H1 (cell line): ENCODE measurements around the gene PDE4D. TPM values are rescaled to one million over a fixed set of nuclear protein-coding genes. Genes with fewer than 3 reads are reported as not detected.

Source experiments
- CTCF ChIA-PET: fragments of 300-600 bp; sonication (Branson Sonifier 250); formaldehyde crosslinking; loops from one replicate; lab custom pipeline; 2021; ENCODE audit not compliant: partially characterized antibody; lab: Charles Lee
- POLR2A ChIA-PET: fragments of 300-600 bp; sonication (Branson Sonifier 250); formaldehyde crosslinking; loops from one replicate; lab custom pipeline; 2021; ENCODE audit warnings: inconsistent platforms; ENCODE audit not compliant: partially characterized antibody; lab: Charles Lee
- DNase-seq, 2 experiments: peaks; one replicate each; pipeline versions ENCODE4 v3.0.0 to v3.0.0-alpha.2; 2010 to 2022; ENCODE audit warnings: low spot score in 2 of 2, low read depth in 1 of 2, mixed read lengths in 1 of 2
- FAIRE-seq: peaks from 2 replicates; lab custom pipeline; 2011; peaks lifted over from hg19 to GRCh38; lab: Jason Lieb, UNC
- H2AFZ ChIP-seq: 2 replicates; pipeline ENCODE4 v1.8.1; 2012; ENCODE audit warnings: low read length, inconsistent platforms
- H2AK5ac ChIP-seq: 2 replicates; pipeline ENCODE4 v1.6.1; 2013; ENCODE audit warnings: low read depth, low read length
- H2BK120ac ChIP-seq: replicated peaks from 2 replicates; pipeline ENCODE3; 2013; ENCODE audit warnings: low read depth, low read length, inconsistent platforms
- H2BK12ac ChIP-seq: 2 replicates; pipeline ENCODE4 v1.6.1; 2013; ENCODE audit warnings: low read depth, low read length
- H2BK15ac ChIP-seq: 2 replicates; pipeline ENCODE4 v1.6.1; 2013; ENCODE audit warnings: low read length
- H2BK20ac ChIP-seq: 2 replicates; pipeline ENCODE4 v1.6.1; 2013; ENCODE audit warnings: low read length
- H2BK5ac ChIP-seq: 2 replicates; pipeline ENCODE4 v1.6.1; 2013; ENCODE audit warnings: low read depth, low read length
- H3K14ac ChIP-seq: 2 replicates; pipeline ENCODE4 v1.6.1; 2013; ENCODE audit warnings: inconsistent platforms; ENCODE audit not compliant: insufficient read length
- H3K18ac ChIP-seq: 2 replicates; pipeline ENCODE4 v1.6.1; 2013; ENCODE audit warnings: low read length; ENCODE audit errors: extremely low read depth
- H3K23ac ChIP-seq: 2 replicates; pipeline ENCODE4 v1.6.1; 2013; ENCODE audit warnings: inconsistent platforms; ENCODE audit not compliant: insufficient read length
- H3K23me2 ChIP-seq: 2 replicates; pipeline ENCODE4 v1.6.1; 2013; ENCODE audit warnings: low read depth, low read length
- H3K27ac ChIP-seq: 2 replicates; pipeline ENCODE4 v1.6.1; 2011; ENCODE audit warnings: low read depth, low read length, inconsistent platforms
- H3K27me3 ChIP-seq, 4 experiments: replicated peaks in 1 of 4; 1 replicate in 1 of 4; 2 replicates in 3 of 4; pipeline versions ENCODE4 v1.6.1 to v1.8.1; 2011 to 2013; ENCODE audit warnings: low read length in 3 of 4, mild to moderate bottlenecking in 3 of 4, inconsistent platforms in 2 of 4, mixed read lengths in 2 of 4, moderate library complexity in 1 of 4; ENCODE audit not compliant: control insufficient read depth in 3 of 4, insufficient read depth in 3 of 4; ENCODE audit errors: extremely low read depth in 1 of 4
- H3K36me3 ChIP-seq, 4 experiments: 2 replicates each; pipeline versions ENCODE4 v1.6.1 to v1.8.1; 2011 to 2013; ENCODE audit warnings: mild to moderate bottlenecking in 4 of 4, low read length in 3 of 4, moderate library complexity in 2 of 4, control low read depth in 1 of 4, inconsistent platforms in 1 of 4; ENCODE audit not compliant: insufficient read depth in 4 of 4, control insufficient read depth in 2 of 4
- H3K4ac ChIP-seq: replicated peaks from 2 replicates; pipeline ENCODE3; 2013; ENCODE audit warnings: low read length, low read depth, mixed read lengths, inconsistent platforms; ENCODE audit not compliant: insufficient read length
- H3K4me1 ChIP-seq, 4 experiments: replicated peaks in 1 of 4; 1 replicate in 1 of 4; 2 replicates in 3 of 4; pipeline versions ENCODE4 v1.6.1 to v1.8.1; 2011 to 2013; ENCODE audit warnings: low read length in 3 of 4, inconsistent platforms in 2 of 4, mixed read lengths in 1 of 4; ENCODE audit not compliant: insufficient read depth in 4 of 4, control insufficient read depth in 3 of 4
- H3K4me2 ChIP-seq, 2 experiments: 2 replicates each; pipeline versions ENCODE4 v1.6.1 to v1.8.1; 2011 to 2013; ENCODE audit warnings: low read depth in 2 of 2, low read length in 2 of 2, control low read depth in 1 of 2, inconsistent platforms in 1 of 2, mild to moderate bottlenecking in 1 of 2; ENCODE audit not compliant: insufficient read depth in 1 of 2
- H3K4me3 ChIP-seq, 4 experiments: fragments of 200-600, 300-600 bp in 1 of 4; sonication (generic), shearing (Covaris generic), sonication (Bioruptor Twin) in 1 of 4; 2 replicates each; pipeline versions ENCODE4 v1.5.1 to v1.8.1; 2011 to 2016; ENCODE audit warnings: low read length in 4 of 4, low read depth in 3 of 4, control low read depth in 2 of 4, inconsistent platforms in 2 of 4, mild to moderate bottlenecking in 2 of 4, mixed read lengths in 1 of 4, moderate library complexity in 1 of 4; ENCODE audit not compliant: insufficient read depth in 2 of 4; ENCODE audit errors: extremely low read depth in 1 of 4
- H3K56ac ChIP-seq: replicated peaks from 2 replicates; pipeline ENCODE3; 2013; ENCODE audit warnings: low read depth, mild to moderate bottlenecking, mixed read lengths, low read length, inconsistent platforms; ENCODE audit not compliant: insufficient read length
- H3K79me1 ChIP-seq: 2 replicates; pipeline ENCODE4 v1.6.1; 2013; ENCODE audit warnings: low read depth, low read length, control low read depth
- H3K79me2 ChIP-seq, 2 experiments: 2 replicates each; pipeline versions ENCODE4 v1.6.1 to v1.8.1; 2012 to 2013; ENCODE audit warnings: low read length in 2 of 2, mild to moderate bottlenecking in 2 of 2, inconsistent platforms in 1 of 2; ENCODE audit not compliant: insufficient read depth in 2 of 2, control insufficient read depth in 1 of 2
- H3K9ac ChIP-seq, 4 experiments: replicated peaks in 1 of 4; 1 replicate in 1 of 4; 2 replicates in 3 of 4; pipeline versions ENCODE4 v1.6.1 to v1.8.1; 2011 to 2013; ENCODE audit warnings: low read depth in 3 of 4, low read length in 3 of 4, control low read depth in 2 of 4, mild to moderate bottlenecking in 2 of 4, moderate library complexity in 2 of 4, inconsistent platforms in 1 of 4; ENCODE audit errors: extremely low read depth in 1 of 4
- H3K9me3 ChIP-seq, 2 experiments: 2 replicates each; pipeline versions ENCODE4 v1.6.1 to v1.8.1; 2012 to 2013; ENCODE audit warnings: mild to moderate bottlenecking in 2 of 2, moderate library complexity in 2 of 2, control low read depth in 1 of 2, inconsistent platforms in 1 of 2, low read depth in 1 of 2, low read length in 1 of 2, mixed read lengths in 1 of 2; ENCODE audit not compliant: insufficient read depth in 2 of 2
- H4K20me1 ChIP-seq, 2 experiments: replicated peaks in 1 of 2; 2 replicates each; pipeline versions ENCODE3 to v1.8.1; 2011 to 2013; ENCODE audit warnings: inconsistent platforms in 2 of 2, low read length in 2 of 2, mild to moderate bottlenecking in 1 of 2; ENCODE audit not compliant: insufficient read depth in 2 of 2, control insufficient read depth in 1 of 2
- H4K5ac ChIP-seq: 2 replicates; pipeline ENCODE4 v1.6.1; 2013; ENCODE audit warnings: low read length, low read depth, mixed read lengths, inconsistent platforms; ENCODE audit not compliant: insufficient read length
- H4K8ac ChIP-seq: 2 replicates; pipeline ENCODE4 v1.8.0; 2013; ENCODE audit warnings: mild to moderate bottlenecking, moderate library complexity, low read length, inconsistent platforms; ENCODE audit not compliant: insufficient read depth; ENCODE audit errors: extremely low read depth
- H4K91ac ChIP-seq: replicated peaks from 2 replicates; pipeline ENCODE3; 2013; ENCODE audit warnings: low read length, mixed read lengths, inconsistent platforms; ENCODE audit not compliant: insufficient read length
- CBX5 ChIP-seq: fragments of 300-800, 300-1000 bp; sonication (generic); IDR thresholded peaks from 2 replicates; pipeline ENCODE4 v1.7.1; 2016; ENCODE audit warnings: antibody characterized with exemption, low read length, low read depth
- TAF1 ChIP-seq: IDR thresholded peaks from 2 replicates; pipeline ENCODE4 v1.6.1; 2011; ENCODE audit warnings: mild to moderate bottlenecking, low read depth, low read length
- WGBS, 2 experiments: shearing (Covaris generic) in 1 of 2; methylation state at CpG; one replicate each; pipeline versions ENCODE4 v1.1.6 to v1.1.7; 2013 to 2015; ENCODE audit warnings: low lambda C conversion rate in 2 of 2, mixed read lengths in 2 of 2, inconsistent platforms in 1 of 2, low coverage in 1 of 2, missing lambda C conversion rate in 1 of 2; ENCODE audit not compliant: insufficient replicate concordance in 2 of 2, insufficient coverage in 1 of 2, insufficient read length in 1 of 2; ENCODE audit errors: extremely low coverage in 1 of 2, missing lambda C conversion rate in 1 of 2; 5-methylcytosine and 5-hydroxymethylcytosine counted together
- polyA plus RNA-seq, 7 experiments: library from polyadenylated mRNA; depleted of rRNA in 3 of 7; stranded (reverse) in 5 of 7; unstranded in 2 of 7; fragments of >200 nt in 5 of 7; fragments of 200-250 nt in 2 of 7; gene quantifications; 1 replicate in 5 of 7; 2 replicates in 1 of 7; 4 replicates in 1 of 7; pipeline versions ENCODE4 v1.2.1 to v1.2.3, GENCODE V29; 2011 to 2013; ENCODE audit warnings: missing spikeins in 2 of 7, mixed read lengths in 2 of 7
- total RNA-seq: library from RNA; stranded (reverse); fragmentation: NEBNext Ultra II Directional; extraction: Animal tissue kit (Norgen Biotek cat#: 25700); gene quantifications from 2 replicates; pipeline ENCODE4 v1.2.1, GENCODE V29; 2021
- TF ChIP-seq, protein P1 (sequence below): IDR thresholded peaks from 2 replicates; pipeline ENCODE4 v1.6.1; 2011; ENCODE audit warnings: low read length, improper control_type of control experiment

PDE4D gene
- total and polyA plus RNA-seq, 2 of the 8 experiments (the other 6 are each of a cell fraction or from before 2014, with no cell fraction given) = 2.3 to 3.7 TPM

DNA sequence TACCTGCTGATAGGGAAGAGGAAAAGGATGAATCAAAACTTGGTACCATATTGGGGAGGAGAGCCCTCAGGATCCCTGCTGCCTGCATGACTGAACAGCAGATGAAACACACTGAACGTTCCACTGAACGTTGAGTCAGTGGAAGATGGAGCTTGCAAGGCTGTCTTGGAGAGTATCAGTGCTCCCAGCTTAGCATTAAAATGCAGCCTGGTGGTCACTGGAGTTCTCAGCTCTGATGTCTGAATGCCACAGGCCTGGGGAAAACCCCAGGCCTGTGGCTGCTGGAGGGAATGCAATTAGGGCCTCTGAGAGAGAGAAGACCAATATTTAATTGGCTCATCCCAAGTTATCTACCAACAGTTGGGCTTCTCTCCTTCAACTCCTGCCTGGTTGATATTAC, 54.5 kb downstream of the PDE4D start:
- ChIA-PET CTCF (interaction anchor here (1.0 to 1.8 kb wide), 6 partner anchors 17 to 450 kb away, joined by 3 to 7 read pairs (median 4); no protein-coding TSS in a partner anchor), POLR2A (no interaction called here)
- H3K9me3 ChIP-seq = no peaks in the 10 kb centered on the region; a peak in 1 of 4 replicates
- H4K8ac ChIP-seq = no peak overlapping the region
- no peak overlapping the region for H3K4ac ChIP-seq
- no peak overlapping the region for H4K91ac ChIP-seq
- H3K18ac ChIP-seq = no peak overlapping the region
- DNase-seq = no peak
- no peaks in the 10 kb centered on the region for H3K79me2 ChIP-seq
- H3K56ac ChIP-seq = no peak overlapping the region
- H2BK15ac ChIP-seq = no peak overlapping the region
- H4K5ac ChIP-seq = no peak overlapping the region
- no peaks in the 10 kb centered on the region for H3K79me1 ChIP-seq
- TF ChIP-seq, protein P1, sequence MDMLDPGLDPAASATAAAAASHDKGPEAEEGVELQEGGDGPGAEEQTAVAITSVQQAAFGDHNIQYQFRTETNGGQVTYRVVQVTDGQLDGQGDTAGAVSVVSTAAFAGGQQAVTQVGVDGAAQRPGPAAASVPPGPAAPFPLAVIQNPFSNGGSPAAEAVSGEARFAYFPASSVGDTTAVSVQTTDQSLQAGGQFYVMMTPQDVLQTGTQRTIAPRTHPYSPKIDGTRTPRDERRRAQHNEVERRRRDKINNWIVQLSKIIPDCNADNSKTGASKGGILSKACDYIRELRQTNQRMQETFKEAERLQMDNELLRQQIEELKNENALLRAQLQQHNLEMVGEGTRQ = no peak
- TF ChIP-seq CBX5 (no peak), TAF1 (no peak)
- H3K23me2 ChIP-seq = no peaks in the 10 kb centered on the region
- H3K4me3 ChIP-seq = no peak overlapping the region
- H2BK5ac ChIP-seq = no peak overlapping the region
- H3K9ac ChIP-seq = no peak overlapping the region
- H3K4me2 ChIP-seq = no peak overlapping the region
- 63% methylated on average over 2 of the region's 2 CpGs; no CpG with 5 or more reads in 1 of the 2 experiments for WGBS, 2 experiments
- H2BK120ac ChIP-seq = no peak overlapping the region
- H3K4me1 ChIP-seq = no peaks in the 10 kb centered on the region
- H2AFZ ChIP-seq = no peak overlapping the region
- no peaks in the 10 kb centered on the region for H4K20me1 ChIP-seq
- H3K14ac ChIP-seq = no peak overlapping the region
- no peak overlapping the region for H2AK5ac ChIP-seq
- H2BK12ac ChIP-seq = no peak overlapping the region
- no peak overlapping the region for H3K23ac ChIP-seq
- no peak for FAIRE-seq
- no peaks in the 10 kb centered on the region for H3K36me3 ChIP-seq
- H2BK20ac ChIP-seq = no peak overlapping the region
- H3K27ac ChIP-seq = no peak overlapping the region
- no peaks in the 10 kb centered on the region for H3K27me3 ChIP-seq
